Lung (tissue), 12 donors: ENCODE measurements around the gene CCDC127. TPM values are rescaled to one million over a fixed set of nuclear protein-coding genes. Genes with fewer than 3 reads are reported as not detected.

Experiments used
- ATAC-seq: fragments of 200-7000 bp; cut with Tn5 transposase; one replicate; pipeline ENCODE4 v1.9.1; 2020; ENCODE audit warnings: moderate number of reproducible peaks; ENCODE audit not compliant: insufficient read depth, low FRiP score
- DNase-seq, 3 donors: peaks; one replicate each; pipeline ENCODE4 v3.0.0-alpha.2; 2013 to 2017
- H3K27ac ChIP-seq, 2 donors: one replicate each; pipeline ENCODE4 v1.5.1; 2013; ENCODE audit warnings: mild to moderate bottlenecking in 2 of 2, moderate library complexity in 2 of 2, control low read depth in 1 of 2, inconsistent platforms in 1 of 2, low read depth in 1 of 2, low read length in 1 of 2
- H3K27me3 ChIP-seq, 3 donors: one replicate each; pipeline ENCODE4 v1.5.1; 2013; ENCODE audit warnings: low read length in 2 of 3; ENCODE audit not compliant: control insufficient read depth in 3 of 3, insufficient read depth in 3 of 3
- H3K36me3 ChIP-seq, 4 donors: one replicate each; pipeline ENCODE4 v1.5.1; 2013; ENCODE audit warnings: low read length in 4 of 4, mild to moderate bottlenecking in 1 of 4, moderate library complexity in 1 of 4; ENCODE audit not compliant: control insufficient read depth in 4 of 4, insufficient read depth in 4 of 4
- H3K4me1 ChIP-seq, 5 donors: one replicate each; pipeline ENCODE4 v1.5.1; 2013; ENCODE audit warnings: low read length in 5 of 5, mild to moderate bottlenecking in 2 of 5, moderate library complexity in 1 of 5; ENCODE audit not compliant: control insufficient read depth in 5 of 5, insufficient read depth in 5 of 5
- H3K4me3 ChIP-seq: one replicate; pipeline ENCODE4 v1.5.1; 2013; ENCODE audit warnings: mild to moderate bottlenecking, control low read depth, moderate library complexity
- H3K9ac ChIP-seq, 2 donors: one replicate each; pipeline ENCODE4 v1.5.1; 2013; ENCODE audit warnings: low read length in 2 of 2, control low read depth in 1 of 2; ENCODE audit not compliant: insufficient read depth in 1 of 2
- H3K9me3 ChIP-seq, 4 donors: one replicate each; pipeline ENCODE4 v1.5.1; 2013; ENCODE audit warnings: low read length in 3 of 4, mild to moderate bottlenecking in 1 of 4, moderate library complexity in 1 of 4; ENCODE audit not compliant: control insufficient read depth in 4 of 4, insufficient read depth in 3 of 4
- CTCF ChIP-seq: IDR thresholded peaks from 2 replicates; pipeline ENCODE4 v1.5.1; 2012; ENCODE audit warnings: mild to moderate bottlenecking; ENCODE audit errors: control extremely low read depth, extremely low read depth
- WGBS, 2 donors: extraction: QIAGEN DNeasy Blood & Tissue Kit; methylation state at CpG; one replicate each; pipeline ENCODE4 v1.1.7; 2013; 5-methylcytosine and 5-hydroxymethylcytosine counted together
- polyA plus RNA-seq, 2 donors: library from polyadenylated mRNA; stranded (reverse); fragments of 200-250 nt; gene quantifications; one replicate each; pipeline ENCODE4 v1.2.1, GENCODE V29; 2013
- total RNA-seq, 2 donors: library from RNA; depleted of rRNA in 1 of 2; stranded (reverse); fragments of >200 nt in 1 of 2; gene quantifications; one replicate each; pipeline ENCODE4 v1.2.1, GENCODE V29; 2014 to 2021
- donor health status: control.
- donor health status: control.
- donor health status: Bipolar disorder and iron deficiency.
- donor health status: healthy.
- donor health status: DM: yes; HTN: yes; CAD: no.

The CCDC127 gene
- total and polyA plus RNA-seq, 4 donors: 2.1 to 6.4 (median 3.9) TPM

- Histone ChIP-seq H3K27ac (no peak overlapping the region), H3K9ac (no peak overlapping the region), H3K27me3 (no peaks in the 10 kb centered on the region), H3K4me1 (peaks cover 0 to 5% (median under 1%) of the 10 kb centered on the region in 5 donors), H3K4me3 (no peak overlapping the region), H3K36me3 (peaks cover 0 to 6% (median 2%) of the 10 kb centered on the region in 4 donors), H3K9me3 (no peaks in the 10 kb centered on the region)
- 93 to 94% methylated on average over 12 of the region's 12 CpGs for WGBS, 2 donors
- ATAC-seq (no peak), DNase-seq (no peak)
- TF ChIP-seq CTCF: no peak
Measured at GRCh38 chr5:213803-214395, 4.1 kb downstream of the CCDC127 start.

GRCh38 chr5:208449-209114 lies 9.4 kb downstream of the CCDC127 start:
- TF ChIP-seq CTCF: no peak
- H3K4me3 ChIP-seq: no peak overlapping the region
- H3K9ac ChIP-seq: no peak overlapping the region
- ATAC-seq: no peak
- H3K27ac ChIP-seq: no peak overlapping the region
- DNase-seq: no peak
- H3K27me3 ChIP-seq: no peaks in the 10 kb centered on the region
- H3K36me3 ChIP-seq: peaks cover 0 to 22% (median 6%) of the 10 kb centered on the region in 4 donors
- WGBS, 2 donors: 88 to 93% methylated on average over 15 of the region's 15 CpGs
- H3K4me1 ChIP-seq: peaks cover 0 to 5% (median 0%) of the 10 kb centered on the region in 5 donors
- no peaks in the 10 kb centered on the region for H3K9me3 ChIP-seq

- ATAC-seq: no peak
- H3K4me1 ChIP-seq: peaks cover 0 to 5% (median 0%) of the 10 kb centered on the region in 5 donors
- H3K9me3 ChIP-seq: no peaks in the 10 kb centered on the region
- peaks cover 0 to 26% (median 6%) of the 10 kb centered on the region in 4 donors for H3K36me3 ChIP-seq
- DNase-seq: no peak
- no peak overlapping the region for H3K9ac ChIP-seq
- WGBS, 2 donors: 71 to 85% methylated on average over 14 of the region's 14 CpGs
- no peaks in the 10 kb centered on the region for H3K27me3 ChIP-seq
- H3K27ac ChIP-seq: peak overlapping the region in 1 of 2 donors; percentile 74
- no peak for TF ChIP-seq CTCF
- H3K4me3 ChIP-seq: no peak overlapping the region
Measured at GRCh38 chr5:207599-207998, 10.4 kb downstream of the CCDC127 start.
